ENCODE data around the gene APOC1.

DNA sequence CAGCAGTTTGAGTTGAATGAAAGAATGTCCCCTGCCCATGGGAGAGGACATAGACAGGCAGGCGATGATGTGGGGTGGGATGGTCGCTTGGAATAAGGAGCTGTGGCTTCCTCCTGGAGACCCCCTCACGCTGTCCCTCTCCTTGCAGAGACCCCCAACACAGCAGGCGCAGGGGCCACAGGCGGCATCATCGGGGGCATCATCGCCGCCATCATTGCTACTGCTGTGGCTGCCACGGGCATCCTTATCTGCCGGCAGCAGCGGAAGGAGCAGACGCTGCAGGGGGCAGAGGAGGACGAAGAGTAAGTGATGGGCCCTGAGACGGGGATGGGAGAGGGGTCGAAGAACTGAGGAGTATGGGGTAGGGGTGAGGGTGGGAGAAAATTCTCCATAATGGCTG, 32.3 kb upstream of the APOC1 start:
- TF ChIP-seq POLR2AphosphoS5 (IDR thresholded peaks at IDR 0.05; ENCODE audit: low read depth, low read length): no peak
- no peak for TF ChIP-seq CTCF (IDR thresholded peaks at IDR 0.05)

Measured in Panc1 (cell line).